ENCODE results near the gene PABPC1L. TPM values are rescaled to one million over a fixed set of nuclear protein-coding genes. Genes with fewer than 3 reads are reported as not detected.

PABPC1L gene
- total and polyA plus RNA-seq, 2 of the 13 experiments (the other 11 are each of a cell fraction or from before 2014, with no cell fraction given): 30.8 to 252 TPM

- TF ChIP-seq AFF4 (CRISPR knock-in tag; IDR thresholded peaks at IDR 0.05) (no peak), HMGXB3 (CRISPR knock-in tag; IDR thresholded peaks at IDR 0.05; ENCODE audit: borderline replicate concordance) (peak; percentile 71), TGIF2 (CRISPR knock-in tag; IDR thresholded peaks at IDR 0.05) (peak; percentile 80; the same call in 1 of the 2 replicates), ZNF235 (CRISPR knock-in tag; IDR thresholded peaks at IDR 0.05; ENCODE audit: borderline replicate concordance) (peak; percentile 83; the same call in 1 of the 2 replicates), PAX8 (CRISPR knock-in tag; IDR thresholded peaks at IDR 0.05; ENCODE audit: borderline replicate concordance) (0 out of 2 replicates have a peak, but pooled peaks have one; percentile 28), EZH2 (conservative IDR thresholded peaks at IDR 0.05; ENCODE audit: low read depth, low read length) (no peak), THAP9 (CRISPR knock-in tag; IDR thresholded peaks at IDR 0.05; ENCODE audit: borderline replicate concordance) (peak; percentile 96), ELF1 (CRISPR knock-in tag; IDR thresholded peaks at IDR 0.05) (peak; percentile 100), SETDB1 (CRISPR knock-in tag; IDR thresholded peaks at IDR 0.05; ENCODE audit: borderline replicate concordance) (peak; percentile 72; the same call in 1 of the 2 replicates), ZNF367 (CRISPR knock-in tag; IDR thresholded peaks at IDR 0.05; ENCODE audit: borderline replicate concordance) (peak; percentile 30; the same call in 1 of the 2 replicates), IRX3 (CRISPR knock-in tag; IDR thresholded peaks at IDR 0.05; ENCODE audit: borderline replicate concordance, low read depth) (peak; percentile 86; the same call in 1 of the 2 replicates), JUNB (CRISPR knock-in tag; IDR thresholded peaks at IDR 0.05; ENCODE audit: borderline replicate concordance) (no peak), PRPF4 (IDR thresholded peaks at IDR 0.05; ENCODE audit: low read depth, low read length, poor library complexity, severe bottlenecking) (no peak), RBM39 (IDR thresholded peaks at IDR 0.05; ENCODE audit: low read depth, low read length, poor library complexity, severe bottlenecking) (peak; percentile 91), ZNF782 (CRISPR knock-in tag; IDR thresholded peaks at IDR 0.05; ENCODE audit: borderline replicate concordance) (peak; percentile 98), ZKSCAN5 (CRISPR knock-in tag; IDR thresholded peaks at IDR 0.05) (no peak)
Observed at GRCh38 chr20:44966030-44966961, 56.4 kb downstream of the PABPC1L start, which contains the start of gene STK4 (continued).

Data from HepG2 (cell line).